ENCODE results near the gene UBIAD1. TPM values are rescaled to one million over a fixed set of nuclear protein-coding genes. Genes with fewer than 3 reads are reported as not detected.
A peak's percentile ranks its signal among the peaks of the same experiment; 100 is the strongest.

The UBIAD1 gene
- total and polyA plus RNA-seq, 12 donors: 4.5 to 24.3 (median 11.2) TPM

GRCh38 chr1:11334821-11335220, 61.8 kb downstream of the UBIAD1 start:
- 82 to 96% (median 86%) methylated on average over 4 to 7 of the region's 7 CpGs for WGBS, 4 donors
- no peak overlapping the region for H3K4me3 ChIP-seq
- TF ChIP-seq POLR2A (IDR thresholded peaks at IDR 0.05) (no peak), CTCF (IDR thresholded peaks at IDR 0.05) (no peak)
- H3K4me1 ChIP-seq (replicated peaks in 1 of 2): peaks cover 0 to 3% of the 10 kb centered on the region in 2 donors
- intact Hi-C loops (cut with DNase I): loop anchor here (5.0 kb wide), 1 partner anchor 307 kb away; no protein-coding TSS in a partner anchor
- H3K36me3 ChIP-seq (replicated peaks in 1 of 2): no peaks in the 10 kb centered on the region
- H3K27me3 ChIP-seq: no peaks in the 10 kb centered on the region
- no peak overlapping the region for H3K27ac ChIP-seq
- no peak for DNase-seq
- no peaks in the 10 kb centered on the region for H3K9me3 ChIP-seq (replicated peaks in 1 of 3)

- Histone ChIP-seq H3K27me3 (no peaks in the 10 kb centered on the region), H3K27ac (no peak overlapping the region), H3K4me3 (no peak overlapping the region), H3K36me3 (replicated peaks in 1 of 2) (no peaks in the 10 kb centered on the region), H3K4me1 (replicated peaks in 1 of 2) (peaks cover 0 to 9% of the 10 kb centered on the region in 2 donors), H3K9me3 (replicated peaks in 1 of 3) (no peaks in the 10 kb centered on the region)
- DNase-seq: no peak
- 77 to 90% (median 84%) methylated on average over 4 to 7 of the region's 7 CpGs for WGBS, 4 donors
- TF ChIP-seq POLR2A (IDR thresholded peaks at IDR 0.05): no peak
- TF ChIP-seq CTCF (IDR thresholded peaks at IDR 0.05): no peak
- intact Hi-C loops (cut with DNase I): loop anchor here (5.0 kb wide), 1 partner anchor 307 kb away; no protein-coding TSS in a partner anchor
These were observed 62.5 kb downstream of the UBIAD1 start for GRCh38 chr1:11335417-11336056.

- intact Hi-C loops (cut with DNase I): loop anchor here (5.0 kb wide), 1 partner anchor 305 kb away; no protein-coding TSS in a partner anchor
- DNase-seq: peak; percentile 37 to 71 (median 65)
- no peak overlapping the region for H3K4me3 ChIP-seq
- no peaks in the 10 kb centered on the region for H3K36me3 ChIP-seq (replicated peaks in 1 of 2)
- no peak overlapping the region for H3K27ac ChIP-seq
- peaks cover 0 to 9% of the 10 kb centered on the region in 2 donors for H3K4me1 ChIP-seq (replicated peaks in 1 of 2)
- WGBS, 4 donors: 8 to 10% (median 9%) methylated on average over 12 of the region's 12 CpGs
- H3K27me3 ChIP-seq: peaks cover 3% of the 10 kb centered on the region
- H3K9me3 ChIP-seq (replicated peaks in 1 of 3): no peaks in the 10 kb centered on the region
- TF ChIP-seq CTCF (IDR thresholded peaks at IDR 0.05) (peak; percentile 62 to 81 (median 72)), POLR2A (IDR thresholded peaks at IDR 0.05) (no peak)
These were observed 64.6 kb downstream of the UBIAD1 start for GRCh38 chr1:11337580-11338073.

Small RNA genes lying within 50 kb of the gene (small RNA-seq; reads per million reads assigned to genes)
- gene RNU6-291P: 0 reads per million in 2 donors
- 0 reads per million in 2 donors for gene RPL39P6

Other genes starting within 250 kb of the UBIAD1 start
- not detected for gene MASP2, start 226.0 kb upstream of the UBIAD1 start, total RNA-seq
- gene MASP2, start 226.0 kb upstream of the UBIAD1 start, polyA plus RNA-seq: under 1 TPM in 1 of 3 donors, not detected in 2; 0.07 TPM
- gene SRM, start 213.2 kb upstream of the UBIAD1 start, total RNA-seq: 10 to 100 TPM; 14.9 to 97.3 (median 52.4) TPM
- 100 to 1,000 TPM in 2 of 3 donors, 10 to 100 TPM in 1; 50.3 to 243 (median 193) TPM for gene SRM, start 213.2 kb upstream of the UBIAD1 start, polyA plus RNA-seq
- gene EXOSC10, start 173.3 kb upstream of the UBIAD1 start, total RNA-seq: 10 to 100 TPM; 25.5 to 61.9 (median 34.8) TPM
- gene EXOSC10, start 173.3 kb upstream of the UBIAD1 start, polyA plus RNA-seq: 100 to 1,000 TPM in 1 of 3 donors, 10 to 100 TPM in 2; 53.1 to 107 (median 55.9) TPM
- 1 to 10 TPM in 6 of 9 donors, under 1 TPM in 3; 0.12 to 5.8 (median 1.1) TPM for gene ANGPTL7, start 83.8 kb upstream of the UBIAD1 start, total RNA-seq
- gene ANGPTL7, start 83.8 kb upstream of the UBIAD1 start, polyA plus RNA-seq: 1 to 10 TPM; 3.5 to 8.5 (median 4.3) TPM
- gene MTOR, start 10.6 kb upstream of the UBIAD1 start, total RNA-seq: 10 to 100 TPM; 27.6 to 45.3 (median 36.8) TPM
- 10 to 100 TPM; 21.4 to 28.8 (median 28.2) TPM for gene MTOR, start 10.6 kb upstream of the UBIAD1 start, polyA plus RNA-seq
- 1 to 10 TPM in 1 of 9 donors, under 1 TPM in 7, not detected in 1; 0.11 to 2.8 (median 0.35) TPM for gene DISP3, start 206.0 kb downstream of the UBIAD1 start, total RNA-seq
- under 1 TPM; 0.04 to 0.64 (median 0.44) TPM for gene DISP3, start 206.0 kb downstream of the UBIAD1 start, polyA plus RNA-seq